Trophoblast cell (in vitro differentiated cells and primary cell): ENCODE results near the gene CCDC187.

Source experiments
- DNase-seq, 2 donors: peaks; one replicate each; pipeline ENCODE4 v3.0.0-alpha.2; 2016
- H2AFZ ChIP-seq: 2 replicates; pipeline ENCODE4 v1.6.1; 2013; ENCODE audit warnings: low read length, moderate library complexity, mild to moderate bottlenecking; ENCODE audit not compliant: insufficient read depth, poor library complexity
- H2AK5ac ChIP-seq: 2 replicates; pipeline ENCODE4 v1.6.1; 2013; ENCODE audit warnings: mild to moderate bottlenecking, low read length
- H2BK120ac ChIP-seq: 2 replicates; pipeline ENCODE4 v1.6.1; 2013; ENCODE audit warnings: low read length, mild to moderate bottlenecking, moderate library complexity; ENCODE audit not compliant: insufficient read depth, poor library complexity
- H2BK12ac ChIP-seq: 2 replicates; pipeline ENCODE4 v1.6.1; 2013; ENCODE audit warnings: mild to moderate bottlenecking, low read length, moderate library complexity
- H2BK5ac ChIP-seq: 2 replicates; pipeline ENCODE4 v1.6.1; 2013; ENCODE audit warnings: low read length, low read depth, moderate library complexity, mild to moderate bottlenecking; ENCODE audit not compliant: poor library complexity
- H3K14ac ChIP-seq: 2 replicates; pipeline ENCODE4 v1.6.1; 2013; ENCODE audit warnings: mild to moderate bottlenecking, low read length
- H3K18ac ChIP-seq: 2 replicates; pipeline ENCODE4 v1.6.1; 2013; ENCODE audit warnings: mild to moderate bottlenecking, low read length
- H3K23ac ChIP-seq: 2 replicates; pipeline ENCODE4 v1.6.1; 2013; ENCODE audit warnings: low read length
- H3K27ac ChIP-seq: 2 replicates; pipeline ENCODE4 v1.5.1; 2013; ENCODE audit warnings: low read depth, mild to moderate bottlenecking, inconsistent platforms, low read length, moderate library complexity
- H3K27me3 ChIP-seq: 2 replicates; pipeline ENCODE4 v1.6.1; 2013; ENCODE audit warnings: inconsistent platforms, mild to moderate bottlenecking, low read length, moderate library complexity; ENCODE audit not compliant: insufficient read depth
- H3K36me3 ChIP-seq, 2 experiments: 1 replicate in 1 of 2; 2 replicates in 1 of 2; pipeline ENCODE4 v1.6.1; 2013; ENCODE audit warnings: low read length in 2 of 2, mild to moderate bottlenecking in 2 of 2, moderate library complexity in 1 of 2; ENCODE audit not compliant: insufficient read depth in 2 of 2, control insufficient read depth in 1 of 2
- H3K4ac ChIP-seq: 2 replicates; pipeline ENCODE4 v1.6.1; 2013; ENCODE audit warnings: low read depth, mild to moderate bottlenecking, low read length, moderate library complexity
- H3K4me1 ChIP-seq, 2 experiments: 1 replicate in 1 of 2; 2 replicates in 1 of 2; pipeline ENCODE4 v1.6.1; 2013; ENCODE audit warnings: low read length in 2 of 2, mild to moderate bottlenecking in 2 of 2, moderate library complexity in 1 of 2; ENCODE audit not compliant: insufficient read depth in 2 of 2, control insufficient read depth in 1 of 2
- H3K4me2 ChIP-seq: 2 replicates; pipeline ENCODE4 v1.6.1; 2013; ENCODE audit warnings: inconsistent platforms, mild to moderate bottlenecking, low read length, moderate library complexity
- H3K4me3 ChIP-seq: 2 replicates; pipeline ENCODE4 v1.5.1; 2013; ENCODE audit warnings: mild to moderate bottlenecking, low read depth, low read length, inconsistent platforms
- H3K79me1 ChIP-seq: one replicate; pipeline ENCODE4 v1.6.1; 2013; ENCODE audit warnings: low read length
- H3K79me2 ChIP-seq: 2 replicates; pipeline ENCODE4 v1.6.1; 2013; ENCODE audit warnings: low read length, mild to moderate bottlenecking; ENCODE audit not compliant: control insufficient read depth, insufficient read depth, poor library complexity
- H3K9ac ChIP-seq: 2 replicates; pipeline ENCODE4 v1.6.1; 2013; ENCODE audit warnings: mild to moderate bottlenecking, low read length
- H3K9me3 ChIP-seq: 2 replicates; pipeline ENCODE4 v1.6.1; 2013; ENCODE audit warnings: low read depth, mild to moderate bottlenecking, control low read depth, inconsistent platforms, low read length; ENCODE audit not compliant: insufficient read depth
- H4K12ac ChIP-seq: 2 replicates; pipeline ENCODE4 v1.6.1; 2013; ENCODE audit warnings: low read depth, mild to moderate bottlenecking, low read length, moderate library complexity
- H4K8ac ChIP-seq: 2 replicates; pipeline ENCODE4 v1.6.1; 2013; ENCODE audit warnings: low read depth, mild to moderate bottlenecking, low read length, moderate library complexity
- H4K91ac ChIP-seq: one replicate; pipeline ENCODE4 v1.6.1; 2013; ENCODE audit warnings: low read depth, mild to moderate bottlenecking, low read length, moderate library complexity
- WGBS: extraction: QIAGEN DNeasy Blood & Tissue Kit; methylation state at CpG from one replicate; pipeline ENCODE4 v1.1.7; 2013; ENCODE audit warnings: missing lambda C conversion rate; ENCODE audit not compliant: insufficient read length, insufficient coverage; ENCODE audit errors: extremely low coverage; 5-methylcytosine and 5-hydroxymethylcytosine counted together

Gene CCDC187

GRCh38 chr9:136341042-136341655, 37.3 kb upstream of the CCDC187 start:
- peaks cover 3% of the 10 kb centered on the region for H3K79me1 ChIP-seq
- no peak overlapping the region for H2BK5ac ChIP-seq
- peak; percentile 10 to 57 for DNase-seq
- no peak overlapping the region for H2BK120ac ChIP-seq
- peaks cover 19 to 23% of the 10 kb centered on the region in 2 experiments for H3K4me1 ChIP-seq
- peaks cover 34% of the 10 kb centered on the region in 2 experiments for H3K36me3 ChIP-seq
- H4K8ac ChIP-seq: no peak overlapping the region
- no peak overlapping the region for H3K4ac ChIP-seq
- no peaks in the 10 kb centered on the region for H3K79me2 ChIP-seq
- H3K23ac ChIP-seq: no peak overlapping the region
- H3K18ac ChIP-seq: no peak overlapping the region
- no peaks in the 10 kb centered on the region for H3K9me3 ChIP-seq
- H3K14ac ChIP-seq: no peak overlapping the region
- H3K4me2 ChIP-seq: no peak overlapping the region
- no peak overlapping the region for H2AK5ac ChIP-seq
- H3K9ac ChIP-seq: no peak overlapping the region
- no peaks in the 10 kb centered on the region for H3K27me3 ChIP-seq
- H3K27ac ChIP-seq: no peak overlapping the region
- no peak overlapping the region for H3K4me3 ChIP-seq
- WGBS: no CpG with 5 or more reads among the region's 18 CpGs
- H4K12ac ChIP-seq: no peak overlapping the region
- H2AFZ ChIP-seq: no peak overlapping the region
- H4K91ac ChIP-seq: no peak overlapping the region
- H2BK12ac ChIP-seq: no peak overlapping the region

DNA sequence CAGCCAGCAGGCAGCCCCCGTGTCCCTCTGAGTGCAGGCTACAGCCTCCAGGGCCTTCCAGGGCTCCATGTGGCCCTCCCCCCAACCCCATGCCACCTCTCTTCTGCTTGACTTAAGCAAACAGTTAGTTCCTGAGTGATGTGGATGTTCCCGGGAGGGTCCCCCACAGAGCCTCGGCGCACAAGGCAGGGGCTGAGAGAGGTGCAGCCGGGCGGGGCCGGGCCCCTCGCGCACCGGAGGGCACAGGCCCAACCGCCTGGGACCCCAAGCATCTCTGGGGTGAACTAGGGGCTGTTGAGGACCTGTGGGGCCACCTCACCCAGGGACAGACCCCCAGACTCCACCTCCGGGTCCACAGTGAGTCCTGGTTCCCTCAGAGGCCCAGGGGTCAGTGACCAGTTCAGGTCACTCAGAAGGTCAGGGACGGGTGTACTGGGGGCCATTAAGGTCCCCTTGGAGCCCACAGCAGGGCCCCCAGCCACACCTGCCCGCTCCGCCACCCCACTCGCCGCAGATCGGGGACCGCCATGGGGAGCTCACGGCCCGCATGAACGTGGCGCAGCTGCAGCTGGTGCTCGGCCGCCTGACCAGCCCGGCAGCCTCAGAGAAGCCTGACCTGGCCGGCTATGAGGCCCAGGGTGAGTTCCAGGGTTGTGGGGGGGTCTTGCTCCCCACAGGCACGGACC, 36.6 kb upstream of the CCDC187 start:
- H3K4ac ChIP-seq: no peak overlapping the region
- H3K14ac ChIP-seq: no peak overlapping the region
- no peak overlapping the region for H3K27ac ChIP-seq
- no peaks in the 10 kb centered on the region for H3K27me3 ChIP-seq
- H4K12ac ChIP-seq: no peak overlapping the region
- H3K4me3 ChIP-seq: no peak overlapping the region
- H3K4me2 ChIP-seq: no peak overlapping the region
- no peak overlapping the region for H2AK5ac ChIP-seq
- H3K9me3 ChIP-seq: no peaks in the 10 kb centered on the region
- no peak overlapping the region for H3K23ac ChIP-seq
- H3K79me2 ChIP-seq: no peaks in the 10 kb centered on the region
- no CpG with 5 or more reads among the region's 28 CpGs for WGBS
- no peak overlapping the region for H3K18ac ChIP-seq
- no peak overlapping the region for H4K91ac ChIP-seq
- no peak overlapping the region for H2BK5ac ChIP-seq
- no peak overlapping the region for H4K8ac ChIP-seq
- peaks cover 39 to 40% of the 10 kb centered on the region in 2 experiments for H3K36me3 ChIP-seq
- H2BK12ac ChIP-seq: no peak overlapping the region
- no peak for DNase-seq
- no peak overlapping the region for H2AFZ ChIP-seq
- H3K4me1 ChIP-seq: peaks cover 13 to 17% of the 10 kb centered on the region in 2 experiments
- H2BK120ac ChIP-seq: no peak overlapping the region
- no peak overlapping the region for H3K9ac ChIP-seq
- H3K79me1 ChIP-seq: peaks cover 3% of the 10 kb centered on the region

DNA sequence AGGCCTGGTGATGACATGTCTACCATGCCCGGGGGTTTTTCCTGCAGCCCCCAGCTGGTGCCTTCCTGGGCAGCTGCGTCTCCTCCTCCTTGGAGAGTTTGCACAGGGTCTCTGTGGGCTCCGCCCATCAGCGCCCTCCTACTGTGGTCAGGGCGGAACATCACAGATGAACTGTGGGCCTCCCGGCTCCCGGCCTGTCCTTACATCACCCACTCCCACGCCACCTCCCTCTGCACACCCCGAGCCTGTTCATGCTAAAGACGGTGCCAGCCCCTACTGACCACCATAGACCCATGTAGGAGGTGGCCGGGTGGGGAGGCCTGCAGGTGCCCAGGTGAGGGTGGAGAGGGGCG, 36.0 kb upstream of the CCDC187 start:
- H3K14ac ChIP-seq: no peak overlapping the region
- peaks cover 40 to 43% of the 10 kb centered on the region in 2 experiments for H3K36me3 ChIP-seq
- H3K4me1 ChIP-seq: peaks cover 9 to 12% of the 10 kb centered on the region in 2 experiments
- H3K4me2 ChIP-seq: no peak overlapping the region
- H3K27ac ChIP-seq: no peak overlapping the region
- H3K79me2 ChIP-seq: no peaks in the 10 kb centered on the region
- no peak overlapping the region for H3K18ac ChIP-seq
- no peak overlapping the region for H3K9ac ChIP-seq
- no peak overlapping the region for H4K8ac ChIP-seq
- H2AFZ ChIP-seq: no peak overlapping the region
- peaks cover 3% of the 10 kb centered on the region for H3K79me1 ChIP-seq
- H4K91ac ChIP-seq: no peak overlapping the region
- H2BK12ac ChIP-seq: no peak overlapping the region
- no CpG with 5 or more reads among the region's 12 CpGs for WGBS
- H2AK5ac ChIP-seq: no peak overlapping the region
- H3K4ac ChIP-seq: no peak overlapping the region
- DNase-seq: no peak
- no peak overlapping the region for H3K23ac ChIP-seq
- H3K9me3 ChIP-seq: no peaks in the 10 kb centered on the region
- no peak overlapping the region for H3K4me3 ChIP-seq
- no peak overlapping the region for H4K12ac ChIP-seq
- no peak overlapping the region for H2BK120ac ChIP-seq
- no peaks in the 10 kb centered on the region for H3K27me3 ChIP-seq
- H2BK5ac ChIP-seq: no peak overlapping the region

DNA sequence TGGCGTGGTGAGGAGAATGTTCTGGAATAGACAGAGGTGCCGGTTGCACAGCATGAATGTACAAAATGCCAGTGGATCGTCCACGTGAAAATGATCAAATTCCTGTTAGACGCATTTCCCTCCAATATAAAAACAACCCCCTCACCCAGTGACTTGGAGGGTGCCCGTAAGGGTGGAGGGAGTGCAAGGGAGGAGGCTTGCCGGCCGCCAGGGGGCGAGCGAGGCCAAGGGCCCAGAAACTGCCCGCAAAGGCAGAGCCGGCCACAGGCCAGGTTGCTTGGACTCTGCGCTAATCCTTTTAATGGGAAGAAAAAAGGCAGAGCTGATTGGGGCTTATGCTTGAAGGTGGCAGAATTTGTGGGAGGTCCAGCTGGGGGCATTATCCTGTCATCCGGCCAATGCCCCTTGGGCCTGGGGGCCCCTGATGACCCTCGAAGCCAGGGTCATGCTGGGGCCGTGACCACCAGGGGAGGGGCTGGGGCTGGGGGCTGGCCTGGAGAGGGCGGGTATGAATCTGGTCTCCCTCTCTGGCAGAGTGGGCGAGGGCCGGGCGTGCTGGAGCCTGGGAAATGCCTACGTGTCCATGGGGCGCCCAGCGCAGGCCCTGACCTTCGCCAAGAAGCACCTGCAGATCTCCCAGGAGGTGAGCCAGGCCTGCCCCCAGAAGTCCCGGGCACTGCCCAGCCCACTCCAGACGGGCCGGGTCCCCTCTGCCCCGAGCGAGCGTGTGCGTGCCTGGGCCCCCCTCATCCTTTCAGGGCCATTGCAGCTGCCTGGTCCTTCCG, 35.5 kb upstream of the CCDC187 start:
- peaks cover 3% of the 10 kb centered on the region for H3K79me1 ChIP-seq
- H3K4ac ChIP-seq: no peak overlapping the region
- no peak overlapping the region for H3K27ac ChIP-seq
- H3K9me3 ChIP-seq: no peaks in the 10 kb centered on the region
- no peak overlapping the region for H3K9ac ChIP-seq
- no peak overlapping the region for H2AFZ ChIP-seq
- peaks cover 40 to 49% of the 10 kb centered on the region in 2 experiments for H3K36me3 ChIP-seq
- H3K14ac ChIP-seq: no peak overlapping the region
- no peak overlapping the region for H2AK5ac ChIP-seq
- H4K91ac ChIP-seq: no peak overlapping the region
- DNase-seq: peak; percentile 67 to 86
- H2BK120ac ChIP-seq: no peak overlapping the region
- H3K27me3 ChIP-seq: no peaks in the 10 kb centered on the region
- H3K4me1 ChIP-seq: peaks cover 9 to 12% of the 10 kb centered on the region in 2 experiments
- H4K12ac ChIP-seq: no peak overlapping the region
- no peak overlapping the region for H3K4me3 ChIP-seq
- WGBS: no CpG with 5 or more reads among the region's 32 CpGs
- H3K23ac ChIP-seq: no peak overlapping the region
- H3K18ac ChIP-seq: no peak overlapping the region
- no peak overlapping the region for H2BK12ac ChIP-seq
- no peak overlapping the region for H3K4me2 ChIP-seq
- no peak overlapping the region for H4K8ac ChIP-seq
- H2BK5ac ChIP-seq: no peak overlapping the region
- H3K79me2 ChIP-seq: no peaks in the 10 kb centered on the region
